ENCODE results near the gene TMEM263. TPM values are rescaled to one million over a fixed set of nuclear protein-coding genes. Genes with fewer than 3 reads are reported as not detected.

Gene TMEM263
- polyA plus RNA-seq, 1 of the 3 experiments (the other 2 are of a cell fraction) = 16.9 TPM

DNA sequence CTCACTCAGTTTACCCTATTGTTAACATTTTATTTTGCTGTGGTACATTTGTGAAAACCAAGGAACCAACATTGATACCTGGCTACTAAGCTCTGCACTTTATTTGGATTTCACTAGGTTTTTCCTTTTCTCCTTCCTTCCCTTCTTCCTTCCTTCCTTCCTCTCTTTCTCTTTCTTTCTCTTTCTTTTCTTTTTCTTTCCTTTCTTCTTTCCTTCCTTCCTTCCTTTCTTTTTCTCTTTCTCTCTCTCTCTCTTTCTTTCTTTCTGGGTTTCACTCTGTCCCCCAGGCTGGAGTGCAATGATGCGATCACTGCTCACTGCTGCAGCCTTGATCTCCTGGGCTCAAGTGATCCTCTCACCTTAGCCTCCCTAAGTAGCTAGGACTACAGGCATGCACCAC, 29.1 kb upstream of the TMEM263 start:
- POLR2A ChIA-PET = no interaction called here

More for the DNA sequence above, 29.1 kb upstream of the TMEM263 start:
- Histone ChIP-seq H3F3A (replicated peaks; ENCODE audit: insufficient read depth) (no peaks in the 10 kb centered on the region), H3K27me3 (ENCODE audit: insufficient read depth) (no peaks in the 10 kb centered on the region), H4K20me1 (ENCODE audit: insufficient read depth) (no peaks in the 10 kb centered on the region), H3K79me2 (ENCODE audit: insufficient read depth) (no peaks in the 10 kb centered on the region), H3K27ac (ENCODE audit: low read depth in 2 of 2, low read length in 1 of 2) (no peak overlapping the region), H3K9ac (no peak overlapping the region), H3K4me1 (ENCODE audit: control insufficient read depth in 1 of 2, insufficient read depth in 2 of 2, low read depth in 1 of 2, low read length in 1 of 2) (no peaks in the 10 kb centered on the region), H2AFZ (ENCODE audit: low read depth) (no peak overlapping the region), H3K36me3 (replicated peaks in 1 of 2; ENCODE audit: control insufficient read depth in 1 of 2, insufficient read depth in 2 of 2, low read length in 1 of 2) (no peaks in the 10 kb centered on the region), H3K4me3 (ENCODE audit: low read depth in 2 of 2, low read length in 1 of 2) (no peak overlapping the region), H3K4me2 (no peak overlapping the region), H3K9me2 (no peaks in the 10 kb centered on the region), H3K9me3 (no peaks in the 10 kb centered on the region)
- no peak for DNase-seq
- CTCF ChIA-PET = no interaction called here
- WGBS (ENCODE audit: low lambda C conversion rate) = 96% methylated on average over 1 of the region's 1 CpG
- TF ChIP-seq FOXM1 (IDR thresholded peaks at IDR 0.05; ENCODE audit: low read depth) (no peak), RFX5 (IDR thresholded peaks at IDR 0.05; ENCODE audit: low read length) (no peak), EP300 (IDR thresholded peaks at IDR 0.05; ENCODE audit: borderline replicate concordance in 1 of 2, low read depth in 1 of 2, low read length in 1 of 2) (no peak), ELF1 (IDR thresholded peaks at IDR 0.05) (no peak), GATA2 (CRISPR knock-in tag; IDR thresholded peaks at IDR 0.05) (no peak), POLR2AphosphoS5 (IDR thresholded peaks at IDR 0.05; ENCODE audit: low read depth, low read length) (no peak), TCF12 (IDR thresholded peaks at IDR 0.05) (no peak), RXRA (IDR thresholded peaks at IDR 0.05; ENCODE audit: borderline replicate concordance, low read depth) (no peak), RAD21 (IDR thresholded peaks at IDR 0.05; ENCODE audit: low read length) (no peak), EZH2phosphoT487 (IDR thresholded peaks at IDR 0.05; ENCODE audit: borderline replicate concordance, low read depth) (no peak)
- TF ChIP-seq, protein P1, sequence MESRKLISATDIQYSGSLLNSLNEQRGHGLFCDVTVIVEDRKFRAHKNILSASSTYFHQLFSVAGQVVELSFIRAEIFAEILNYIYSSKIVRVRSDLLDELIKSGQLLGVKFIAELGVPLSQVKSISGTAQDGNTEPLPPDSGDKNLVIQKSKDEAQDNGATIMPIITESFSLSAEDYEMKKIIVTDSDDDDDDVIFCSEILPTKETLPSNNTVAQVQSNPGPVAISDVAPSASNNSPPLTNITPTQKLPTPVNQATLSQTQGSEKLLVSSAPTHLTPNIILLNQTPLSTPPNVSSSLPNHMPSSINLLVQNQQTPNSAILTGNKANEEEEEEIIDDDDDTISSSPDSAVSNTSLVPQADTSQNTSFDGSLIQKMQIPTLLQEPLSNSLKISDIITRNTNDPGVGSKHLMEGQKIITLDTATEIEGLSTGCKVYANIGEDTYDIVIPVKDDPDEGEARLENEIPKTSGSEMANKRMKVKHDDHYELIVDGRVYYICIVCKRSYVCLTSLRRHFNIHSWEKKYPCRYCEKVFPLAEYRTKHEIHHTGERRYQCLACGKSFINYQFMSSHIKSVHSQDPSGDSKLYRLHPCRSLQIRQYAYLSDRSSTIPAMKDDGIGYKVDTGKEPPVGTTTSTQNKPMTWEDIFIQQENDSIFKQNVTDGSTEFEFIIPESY (IDR thresholded peaks at IDR 0.05; ENCODE audit: borderline replicate concordance, low read depth) = no peak
- TF ChIP-seq, protein P2, sequence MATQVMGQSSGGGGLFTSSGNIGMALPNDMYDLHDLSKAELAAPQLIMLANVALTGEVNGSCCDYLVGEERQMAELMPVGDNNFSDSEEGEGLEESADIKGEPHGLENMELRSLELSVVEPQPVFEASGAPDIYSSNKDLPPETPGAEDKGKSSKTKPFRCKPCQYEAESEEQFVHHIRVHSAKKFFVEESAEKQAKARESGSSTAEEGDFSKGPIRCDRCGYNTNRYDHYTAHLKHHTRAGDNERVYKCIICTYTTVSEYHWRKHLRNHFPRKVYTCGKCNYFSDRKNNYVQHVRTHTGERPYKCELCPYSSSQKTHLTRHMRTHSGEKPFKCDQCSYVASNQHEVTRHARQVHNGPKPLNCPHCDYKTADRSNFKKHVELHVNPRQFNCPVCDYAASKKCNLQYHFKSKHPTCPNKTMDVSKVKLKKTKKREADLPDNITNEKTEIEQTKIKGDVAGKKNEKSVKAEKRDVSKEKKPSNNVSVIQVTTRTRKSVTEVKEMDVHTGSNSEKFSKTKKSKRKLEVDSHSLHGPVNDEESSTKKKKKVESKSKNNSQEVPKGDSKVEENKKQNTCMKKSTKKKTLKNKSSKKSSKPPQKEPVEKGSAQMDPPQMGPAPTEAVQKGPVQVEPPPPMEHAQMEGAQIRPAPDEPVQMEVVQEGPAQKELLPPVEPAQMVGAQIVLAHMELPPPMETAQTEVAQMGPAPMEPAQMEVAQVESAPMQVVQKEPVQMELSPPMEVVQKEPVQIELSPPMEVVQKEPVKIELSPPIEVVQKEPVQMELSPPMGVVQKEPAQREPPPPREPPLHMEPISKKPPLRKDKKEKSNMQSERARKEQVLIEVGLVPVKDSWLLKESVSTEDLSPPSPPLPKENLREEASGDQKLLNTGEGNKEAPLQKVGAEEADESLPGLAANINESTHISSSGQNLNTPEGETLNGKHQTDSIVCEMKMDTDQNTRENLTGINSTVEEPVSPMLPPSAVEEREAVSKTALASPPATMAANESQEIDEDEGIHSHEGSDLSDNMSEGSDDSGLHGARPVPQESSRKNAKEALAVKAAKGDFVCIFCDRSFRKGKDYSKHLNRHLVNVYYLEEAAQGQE (IDR thresholded peaks at IDR 0.05; ENCODE audit: low read depth, low read length) = no peak
- TF ChIP-seq, protein P3, sequence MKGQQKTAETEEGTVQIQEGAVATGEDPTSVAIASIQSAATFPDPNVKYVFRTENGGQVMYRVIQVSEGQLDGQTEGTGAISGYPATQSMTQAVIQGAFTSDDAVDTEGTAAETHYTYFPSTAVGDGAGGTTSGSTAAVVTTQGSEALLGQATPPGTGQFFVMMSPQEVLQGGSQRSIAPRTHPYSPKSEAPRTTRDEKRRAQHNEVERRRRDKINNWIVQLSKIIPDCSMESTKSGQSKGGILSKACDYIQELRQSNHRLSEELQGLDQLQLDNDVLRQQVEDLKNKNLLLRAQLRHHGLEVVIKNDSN (IDR thresholded peaks at IDR 0.05; ENCODE audit: borderline replicate concordance, low read depth) = no peak
